Small intestine (tissue), 7 donors: ENCODE data around the gene RNASEH2A. TPM values are rescaled to one million over a fixed set of nuclear protein-coding genes. Genes with fewer than 3 reads are reported as not detected.

Experiments used
- DNase-seq, 2 donors: peaks; one replicate each; pipeline versions ENCODE4 v3.0.0 to v3.0.0-alpha.2; 2013
- FAIRE-seq: peaks from 2 replicates; lab custom pipeline; 2012; peaks lifted over from hg19 to GRCh38; lab: Jason Lieb, UNC
- H3K27ac ChIP-seq, 3 donors: one replicate each; pipeline ENCODE4 v1.5.1; 2013; ENCODE audit warnings: low read length in 2 of 3, mild to moderate bottlenecking in 2 of 3, control low read depth in 1 of 3, inconsistent platforms in 1 of 3, low read depth in 1 of 3, moderate library complexity in 1 of 3
- H3K27me3 ChIP-seq, 3 donors: one replicate each; pipeline ENCODE4 v1.6.1; 2013; ENCODE audit warnings: low read length in 3 of 3, inconsistent platforms in 1 of 3; ENCODE audit not compliant: control insufficient read depth in 3 of 3, insufficient read depth in 3 of 3
- H3K36me3 ChIP-seq, 3 donors: one replicate each; pipeline ENCODE4 v1.6.1; 2013; ENCODE audit warnings: low read length in 3 of 3, inconsistent platforms in 1 of 3, low read depth in 1 of 3, mild to moderate bottlenecking in 1 of 3, moderate library complexity in 1 of 3; ENCODE audit not compliant: control insufficient read depth in 3 of 3, insufficient read depth in 2 of 3
- H3K4me1 ChIP-seq, 3 donors: one replicate each; pipeline ENCODE4 v1.6.1; 2013; ENCODE audit warnings: low read length in 2 of 3, inconsistent platforms in 1 of 3, low read depth in 1 of 3, mild to moderate bottlenecking in 1 of 3, moderate library complexity in 1 of 3; ENCODE audit not compliant: control insufficient read depth in 3 of 3, insufficient read depth in 2 of 3
- H3K4me3 ChIP-seq, 3 donors: one replicate each; pipeline ENCODE4 v1.5.1; 2013; ENCODE audit warnings: low read length in 3 of 3, control low read depth in 1 of 3, inconsistent platforms in 1 of 3, low read depth in 1 of 3, mild to moderate bottlenecking in 1 of 3, moderate library complexity in 1 of 3
- H3K9me3 ChIP-seq, 2 donors: one replicate each; pipeline ENCODE4 v1.6.1; 2013; ENCODE audit warnings: low read depth in 1 of 2, low read length in 1 of 2; ENCODE audit not compliant: control insufficient read depth in 2 of 2, insufficient read depth in 1 of 2
- WGBS, 3 donors: extraction: QIAGEN DNeasy Blood & Tissue Kit; methylation state at CpG; one replicate each; pipeline ENCODE4 v1.1.7; 2013; 5-methylcytosine and 5-hydroxymethylcytosine counted together
- polyA plus RNA-seq, 4 donors: library from polyadenylated mRNA; stranded (reverse) in 3 of 4; unstranded in 1 of 4; fragments of 200-250 nt in 3 of 4; fragments of 120-200 nt in 1 of 4; gene quantifications; one replicate each; pipeline versions ENCODE4 v1.2.1 to v1.2.3, GENCODE V29; 2013
- donor health status: healthy with polysubstance abuse.
- donor health status: control.
- donor health status: control.
- donor health status: Bipolar disorder and iron deficiency.
- donor health status: healthy.

RNASEH2A gene
- polyA plus RNA-seq, 4 donors: 3.1 to 22.3 (median 12.8) TPM

DNA sequence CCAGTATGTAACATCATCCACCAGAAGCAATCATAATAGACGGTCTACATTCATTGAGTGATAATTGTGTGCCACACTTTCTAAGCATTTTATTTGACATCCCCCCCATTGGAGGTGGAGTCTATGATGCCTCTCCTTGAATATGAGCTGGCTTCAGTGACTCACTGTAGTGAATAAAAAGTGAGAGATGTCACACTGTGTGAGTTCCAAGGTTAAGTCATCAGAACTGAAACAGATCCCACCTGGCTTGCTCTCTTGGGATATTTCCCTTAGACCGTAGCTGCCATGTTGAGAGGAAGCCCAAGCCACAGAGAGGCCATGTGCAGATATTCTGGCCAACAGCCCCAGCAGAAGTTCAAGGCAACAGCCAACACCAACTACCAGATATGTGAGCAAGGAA, 15.4 kb downstream of the RNASEH2A start:
- peaks cover 0 to 7% (median 0%) of the 10 kb centered on the region in 3 donors for H3K27me3 ChIP-seq
- FAIRE-seq: no peak
- 86 to 92% (median 91%) methylated on average over 2 of the region's 2 CpGs for WGBS, 3 donors

DNA sequence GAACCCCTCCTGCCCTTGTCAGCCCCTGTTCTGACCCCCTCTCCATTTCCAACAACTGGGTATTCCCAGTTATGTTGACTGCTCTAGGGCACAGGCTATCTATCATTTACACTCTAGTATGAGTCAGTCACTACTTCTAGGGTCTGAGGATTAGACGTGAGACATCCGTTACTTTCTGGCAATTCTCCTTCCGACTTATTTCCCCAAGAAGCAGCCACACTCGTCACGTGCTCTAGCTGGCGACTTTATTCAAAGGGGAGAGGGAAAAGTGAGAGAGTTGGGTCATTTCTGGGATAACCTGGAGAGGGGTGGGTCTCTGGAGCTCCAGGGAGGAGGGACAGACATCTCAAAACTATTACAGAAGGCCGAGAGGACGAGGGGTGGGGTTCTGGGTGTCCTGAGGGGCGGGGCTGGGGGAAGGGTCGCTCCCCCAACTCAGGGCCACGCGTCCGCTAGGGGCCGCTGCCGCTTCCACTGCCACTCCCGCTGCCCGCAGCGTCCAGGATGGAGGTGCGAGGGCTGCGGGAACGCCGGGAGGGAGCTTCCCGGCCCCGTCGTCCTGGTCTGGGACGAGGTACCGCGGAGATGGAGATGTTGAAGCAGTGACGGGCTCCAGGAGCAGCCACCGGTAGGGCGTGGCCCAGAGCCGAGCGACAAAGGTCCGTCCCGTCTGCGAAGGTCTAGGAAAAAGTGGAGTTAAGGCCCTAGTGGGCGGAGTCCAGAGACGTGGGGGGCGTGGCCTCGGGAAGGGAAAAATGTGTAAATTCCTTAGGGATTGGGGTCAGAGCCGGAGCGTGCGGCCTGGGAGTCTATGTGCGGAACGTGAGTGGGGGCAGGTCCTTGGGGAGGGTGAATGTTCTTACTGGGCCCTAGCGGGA, 19.1 kb downstream of the RNASEH2A start:
- peak in 1 of 2 donors; percentile 46 for DNase-seq
- 6 to 9% (median 6%) methylated on average over 46 of the region's 46 CpGs for WGBS, 3 donors
- peaks cover 0 to 6% of the 10 kb centered on the region in 2 donors for H3K9me3 ChIP-seq
- no peak for FAIRE-seq
- no peak overlapping the region for H3K4me3 ChIP-seq
- peaks cover 0 to 6% (median 4%) of the 10 kb centered on the region in 3 donors for H3K4me1 ChIP-seq
- H3K27me3 ChIP-seq: peaks cover 0 to 21% (median 3%) of the 10 kb centered on the region in 3 donors
- H3K27ac ChIP-seq: no peak overlapping the region
- no peaks in the 10 kb centered on the region for H3K36me3 ChIP-seq

More for the DNA sequence above, 15.4 kb downstream of the RNASEH2A start:
- Histone ChIP-seq H3K4me3 (no peak overlapping the region), H3K4me1 (peaks cover 0 to 6% (median 4%) of the 10 kb centered on the region in 3 donors), H3K27ac (no peak overlapping the region), H3K9me3 (peaks cover 0 to 6% of the 10 kb centered on the region in 2 donors), H3K36me3 (no peaks in the 10 kb centered on the region)
- no peak for DNase-seq

DNA sequence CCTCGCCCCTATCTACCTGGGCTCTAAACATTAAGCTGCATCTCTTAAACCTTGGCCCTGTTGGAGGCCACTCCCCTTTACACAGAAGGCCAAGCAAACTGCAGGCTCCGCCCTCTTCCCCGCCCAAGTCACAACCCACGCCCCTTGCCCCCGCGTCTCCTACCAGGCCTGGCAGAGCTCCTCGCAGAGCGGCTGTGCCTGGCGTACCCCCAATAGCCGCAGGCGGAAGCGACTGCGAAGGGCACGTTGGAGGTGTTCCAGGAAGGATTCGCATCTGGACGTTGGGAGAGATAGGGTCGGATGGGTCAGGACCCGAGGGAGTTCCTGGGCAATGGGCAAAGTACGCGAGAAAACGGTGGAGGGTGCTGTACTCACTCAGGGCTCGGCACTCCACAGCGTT, 22.1 kb downstream of the RNASEH2A start:
- Histone ChIP-seq H3K27me3 (peaks cover 0 to 42% (median 18%) of the 10 kb centered on the region in 3 donors), H3K4me3 (peak overlapping the region in 1 of 3 donors; percentile 6)
- 2 to 7% (median 4%) methylated on average over 23 of the region's 23 CpGs for WGBS, 3 donors

DNA sequence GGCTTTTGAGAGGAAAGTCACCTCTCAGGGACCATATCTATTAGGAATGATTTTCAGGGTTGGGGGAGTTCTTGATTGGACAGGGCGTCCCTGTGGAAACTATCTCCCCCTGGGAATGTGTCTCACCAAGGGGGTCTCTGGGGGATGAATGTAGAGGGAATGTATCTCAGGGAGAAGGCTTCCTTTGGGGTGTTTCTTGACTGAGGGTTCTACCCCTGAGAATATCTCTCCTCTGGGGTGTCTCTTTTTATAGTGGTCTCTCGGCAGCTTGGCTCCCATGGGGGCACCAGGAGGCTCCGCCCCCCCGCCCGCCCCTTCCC, 27.0 kb downstream of the RNASEH2A start:
- DNase-seq (no peak), FAIRE-seq (no peak)
- H3K27me3 ChIP-seq: peaks cover 3 to 76% (median 51%) of the 10 kb centered on the region in 3 donors
- H3K9me3 ChIP-seq: peaks cover 0 to 5% of the 10 kb centered on the region in 2 donors
- H3K4me3 ChIP-seq: peak overlapping the region in 1 of 3 donors; percentile 56
- 0 to 4% (median 3%) methylated on average over 2 to 5 of the region's 5 CpGs for WGBS, 3 donors
- H3K36me3 ChIP-seq: no peaks in the 10 kb centered on the region
- no peak overlapping the region for H3K27ac ChIP-seq
- peaks cover 0 to 7% (median 4%) of the 10 kb centered on the region in 3 donors for H3K4me1 ChIP-seq

More for the DNA sequence above, 22.1 kb downstream of the RNASEH2A start:
- H3K4me1 ChIP-seq: peaks cover 0 to 12% (median 4%) of the 10 kb centered on the region in 3 donors
- FAIRE-seq: no peak
- peak; percentile 76 for DNase-seq
- H3K36me3 ChIP-seq: no peaks in the 10 kb centered on the region
- no peak overlapping the region for H3K27ac ChIP-seq
- H3K9me3 ChIP-seq: no peaks in the 10 kb centered on the region

DNA sequence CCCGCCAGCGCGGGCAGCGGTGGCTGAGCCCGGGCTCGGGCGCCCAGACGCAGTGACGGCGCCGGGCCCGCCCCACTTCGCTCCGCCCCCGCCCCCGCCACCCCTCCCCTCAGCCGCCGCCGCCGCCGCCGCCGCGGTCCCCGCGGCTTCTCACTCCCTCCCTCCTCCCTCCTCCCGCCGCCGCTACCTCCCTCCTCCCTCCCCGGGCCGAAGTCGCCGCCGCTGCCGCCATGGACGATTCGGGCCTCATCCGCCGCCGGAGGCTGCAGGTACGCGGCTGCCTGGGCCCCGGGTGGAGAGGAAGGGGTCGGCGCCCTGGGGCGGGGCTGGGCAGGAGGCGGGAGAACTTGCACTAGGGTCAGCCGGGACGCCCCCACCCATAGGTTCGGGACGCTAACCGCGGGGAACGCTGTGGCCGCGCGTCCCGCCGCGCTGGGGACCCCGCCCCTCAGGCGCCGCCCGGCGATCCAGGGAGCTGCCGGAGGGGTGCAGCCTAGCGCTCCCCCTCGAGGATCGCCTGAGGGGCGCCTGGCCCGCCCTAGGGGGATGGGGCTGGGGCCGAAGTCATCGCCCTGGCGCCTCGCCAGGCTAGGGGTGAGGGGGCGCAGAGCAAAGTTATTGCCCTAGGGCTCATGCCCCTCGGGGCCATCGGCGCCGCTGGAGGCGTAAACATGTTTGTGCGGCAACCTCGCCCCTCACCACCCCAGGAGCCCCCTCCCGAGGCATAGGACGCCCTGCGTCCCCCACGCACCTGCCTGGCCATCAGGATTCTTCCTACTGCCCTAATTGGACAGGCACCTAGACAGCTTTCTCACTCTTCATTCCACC, 27.6 kb downstream of the RNASEH2A start:
- DNase-seq: peak; percentile 21 to 37
- Histone ChIP-seq H3K27ac (no peak overlapping the region), H3K36me3 (no peaks in the 10 kb centered on the region), H3K4me3 (peak overlapping the region in 1 of 3 donors; percentile 56), H3K9me3 (peaks cover 0 to 5% of the 10 kb centered on the region in 2 donors), H3K27me3 (peaks cover 3 to 77% (median 52%) of the 10 kb centered on the region in 3 donors), H3K4me1 (peaks cover 0 to 7% (median 4%) of the 10 kb centered on the region in 3 donors)
- no peak for FAIRE-seq
- 1 to 6% (median 1%) methylated on average over 17 to 80 of the region's 87 CpGs for WGBS, 3 donors

DNA sequence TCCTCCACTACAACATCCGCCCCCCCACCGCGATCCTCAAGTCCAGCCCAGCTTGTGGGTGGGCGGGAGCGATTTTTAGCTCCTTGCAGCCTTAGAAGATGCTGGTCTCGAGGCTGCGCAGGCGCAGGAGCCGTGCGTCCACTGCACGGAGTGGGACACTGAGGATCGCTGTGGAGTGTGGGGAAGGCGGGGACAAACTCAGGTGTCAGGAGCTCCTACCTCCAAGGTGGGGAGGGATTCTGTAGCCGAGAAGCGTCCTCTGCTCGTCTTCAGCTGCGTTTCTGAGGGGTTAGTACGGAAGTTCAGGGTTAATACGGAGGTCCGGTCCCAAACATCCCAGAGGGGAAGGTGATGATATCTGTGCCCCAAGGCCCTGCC, 28.2 kb downstream of the RNASEH2A start, which contains the start of gene RTBDN:
Gene RTBDN, minus strand, starts transcription at position 14 of the 378 bp plus-strand sequence. CDS start 4,600 bp downstream, outside the sequence.
- DNase-seq: no peak
- no peak within 1 kb of the TSS for H3K27ac ChIP-seq
- H3K9me3 ChIP-seq: peaks cover 0 to 5% of the 10 kb centered on the region in 2 donors
- no peaks in the 10 kb centered on the region for H3K36me3 ChIP-seq
- H3K27me3 ChIP-seq: peaks cover 3 to 83% (median 57%) of the 10 kb centered on the region in 3 donors
- WGBS, 3 donors: 9 to 16% (median 10%) methylated on average over 20 of the region's 20 CpGs
- FAIRE-seq: no peak
- H3K4me1 ChIP-seq: peaks cover 0 to 7% (median 4%) of the 10 kb centered on the region in 3 donors
- peak within 1 kb of the TSS in 1 of 3 donors; percentile 56 for H3K4me3 ChIP-seq

DNA sequence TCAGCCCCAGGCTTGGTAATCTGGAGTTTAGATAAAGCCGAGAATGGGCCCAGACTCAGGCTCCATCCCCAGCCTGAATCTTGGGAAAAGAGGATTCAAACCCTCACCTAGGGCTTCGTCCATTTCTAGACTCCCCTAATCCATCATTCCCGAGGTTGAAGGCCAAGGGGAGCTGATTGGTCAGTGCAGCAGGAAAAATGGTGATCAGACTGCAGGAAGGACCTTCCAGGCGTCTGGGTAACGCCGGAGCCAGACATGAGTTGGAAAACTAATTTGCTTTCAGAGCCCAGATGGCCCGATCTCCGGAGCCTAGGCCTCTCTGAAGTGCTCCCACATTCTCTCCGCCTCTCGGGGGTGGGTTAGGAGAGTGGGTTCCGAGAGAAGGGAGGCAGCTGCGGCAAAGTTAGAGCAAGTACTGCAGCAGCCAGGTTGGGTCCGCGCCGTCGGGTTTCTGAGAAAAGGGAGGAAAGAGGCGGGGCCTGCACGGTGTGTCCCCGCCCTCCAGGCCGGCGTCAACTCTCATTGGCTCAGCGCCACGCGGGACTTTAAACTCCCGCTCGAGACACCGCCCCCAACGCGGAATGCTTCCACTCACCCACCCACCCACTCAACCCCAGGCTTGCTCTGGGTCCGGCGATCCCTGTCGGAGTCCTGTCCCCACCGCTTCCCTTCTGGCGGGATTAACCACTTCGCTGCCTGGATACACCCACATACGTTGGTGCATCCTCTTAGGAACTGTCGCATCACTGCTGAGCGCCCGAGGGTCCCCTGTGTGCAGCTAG, 28.8 kb downstream of the RNASEH2A start:
- Histone ChIP-seq H3K36me3 (no peaks in the 10 kb centered on the region), H3K4me3 (no peak overlapping the region), H3K4me1 (peaks cover 0 to 7% (median 4%) of the 10 kb centered on the region in 3 donors), H3K27me3 (peaks cover 3 to 88% (median 57%) of the 10 kb centered on the region in 3 donors), H3K27ac (no peak overlapping the region), H3K9me3 (peaks cover 0 to 5% of the 10 kb centered on the region in 2 donors)
- 6 to 11% (median 7%) methylated on average over 36 to 39 of the region's 39 CpGs for WGBS, 3 donors
- DNase-seq (peak; percentile 30 to 39), FAIRE-seq (no peak)
